Stimulated activated CD4-positive, alpha-beta T cell treated with anti-CD3 and anti-CD28 coated beads, Interleukin-4, amount 100 ng/mL, for 1 hour (primary cell): ENCODE data around the gene TNNT1.
A peak's percentile ranks its signal among the peaks of the same experiment; 100 is the strongest.

ENCODE experiments used
- DNase-seq: peaks from one replicate; pipeline ENCODE4 v3.0.0-alpha.2; 2020

TNNT1 gene

GRCh38 chr19:55106591-55106990 is 42.4 kb downstream of the TNNT1 start:
- no peak for DNase-seq

DNA sequence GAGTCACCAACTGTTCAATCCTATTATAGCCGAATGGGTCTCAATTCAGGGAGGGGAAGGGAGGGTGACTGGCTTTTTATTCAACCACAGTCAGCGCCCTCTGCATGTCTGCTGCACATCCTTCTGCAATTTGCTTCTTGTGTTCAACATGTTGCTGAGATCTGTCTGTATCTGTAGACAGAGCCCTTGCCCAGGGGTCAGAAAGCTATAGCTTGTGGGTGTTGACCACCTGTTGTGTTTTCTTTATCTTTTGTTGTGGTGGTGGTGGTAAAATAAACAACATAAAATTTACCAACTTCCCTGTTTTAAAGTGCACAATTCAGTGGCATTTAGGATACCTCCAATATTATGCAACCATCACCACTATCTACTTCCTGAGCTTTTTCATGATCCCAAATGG is 43.8 kb downstream of the TNNT1 start:
- no peak for DNase-seq

DNA sequence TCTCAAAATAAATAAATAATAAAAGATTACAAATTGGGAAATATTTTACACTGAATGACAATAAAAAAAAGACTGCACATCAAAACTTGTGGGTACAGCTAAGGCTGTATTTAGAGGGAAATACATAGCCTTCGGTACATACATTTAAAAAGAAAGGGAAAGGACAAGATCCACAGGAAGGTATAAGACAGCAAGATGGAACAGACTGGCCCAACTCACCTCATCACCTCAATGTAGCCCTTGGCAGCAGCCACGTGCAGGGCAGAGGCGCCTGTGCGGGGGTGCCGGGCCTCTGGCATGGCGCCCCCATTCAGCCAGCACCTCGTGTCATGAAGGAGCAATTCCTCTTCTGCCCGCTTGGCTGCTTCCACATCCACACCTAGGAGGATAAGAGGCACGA is 45.8 kb downstream of the TNNT1 start:
- DNase-seq: no peak

- no peak for DNase-seq
Observed at GRCh38 chr19:55101261-55101660, 47.7 kb downstream of the TNNT1 start.

DNA sequence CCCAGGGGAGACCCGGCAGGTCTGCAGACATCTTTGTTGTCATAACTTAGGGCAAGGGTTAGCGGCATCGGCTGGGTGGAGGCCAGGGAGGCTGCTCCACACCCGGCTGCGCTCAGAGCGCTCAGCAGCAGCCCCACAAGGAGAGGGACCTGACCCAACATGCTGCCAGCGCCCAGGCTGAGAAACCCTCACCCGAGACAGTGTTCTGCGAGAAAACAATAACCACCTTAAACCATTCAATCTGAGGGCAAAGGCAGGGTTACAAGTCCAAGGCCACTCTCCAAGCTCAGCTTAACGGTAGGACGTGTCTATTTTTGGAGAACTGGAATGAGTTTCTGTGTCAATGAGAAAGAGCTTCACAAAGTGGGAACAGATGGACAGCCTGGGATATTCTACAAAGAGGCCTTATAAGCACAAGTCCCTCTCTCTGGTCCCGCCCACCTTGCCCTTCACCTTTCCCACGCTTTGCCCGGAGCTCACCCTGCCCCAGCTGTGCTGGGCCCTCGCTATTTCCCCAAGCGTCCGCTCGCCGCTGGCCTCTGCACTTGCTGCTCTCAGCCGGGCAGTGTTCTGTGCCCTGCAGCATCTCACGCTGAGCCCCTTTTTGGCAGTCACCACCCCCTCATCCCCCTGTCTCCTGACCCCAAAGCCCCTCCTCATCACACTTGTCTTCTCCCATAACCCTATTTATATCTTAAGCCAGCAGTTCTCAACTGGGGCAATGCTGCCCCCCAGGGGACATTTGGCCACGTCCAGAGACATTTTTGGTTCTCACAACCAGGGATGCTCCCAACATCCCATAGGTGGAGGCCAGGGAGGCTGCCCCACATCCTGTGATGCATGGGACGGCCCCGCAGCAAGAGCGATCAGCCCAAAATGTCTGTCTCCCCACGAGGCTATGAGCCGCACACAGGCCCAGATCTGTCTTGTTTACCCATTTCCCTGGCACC is 49.2 kb downstream of the TNNT1 start:
- no peak for DNase-seq

GRCh38 chr19:55098716-55099556 is 50.1 kb downstream of the TNNT1 start:
- no peak for DNase-seq

GRCh38 chr19:55097864-55098715 is 50.9 kb downstream of the TNNT1 start:
- no peak for DNase-seq

DNA sequence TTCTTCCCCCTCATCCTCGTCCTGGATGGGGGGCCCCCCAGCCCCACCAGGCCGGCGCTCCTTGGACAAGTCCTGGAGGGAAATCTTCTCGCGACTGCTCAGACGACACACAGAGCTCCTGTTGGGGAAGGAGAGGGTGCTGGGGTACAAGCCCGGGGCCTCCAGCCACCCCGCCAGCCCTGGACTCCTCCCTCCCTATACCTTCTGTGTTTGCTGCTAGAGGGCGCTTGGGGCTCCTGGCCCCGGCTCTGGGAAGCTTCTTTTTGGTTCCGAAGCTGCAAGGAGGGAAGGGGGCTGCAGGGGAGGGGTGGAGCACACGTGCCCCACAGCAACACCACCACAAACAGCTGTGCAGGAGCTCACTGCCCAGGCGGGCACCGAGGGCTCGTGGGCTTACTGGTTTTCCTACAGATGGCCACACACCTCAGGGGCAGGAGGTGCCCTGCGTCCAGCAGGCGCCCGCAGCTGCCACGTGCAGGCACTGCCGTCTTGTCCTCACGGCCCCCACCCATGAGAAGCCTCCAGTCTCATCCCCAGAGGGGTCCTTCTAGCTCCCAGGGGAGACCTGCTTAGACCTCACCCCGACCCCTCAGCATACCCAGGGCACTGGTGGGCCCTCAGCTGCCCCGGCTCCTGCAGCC is 52.8 kb downstream of the TNNT1 start:
- no peak for DNase-seq

DNA sequence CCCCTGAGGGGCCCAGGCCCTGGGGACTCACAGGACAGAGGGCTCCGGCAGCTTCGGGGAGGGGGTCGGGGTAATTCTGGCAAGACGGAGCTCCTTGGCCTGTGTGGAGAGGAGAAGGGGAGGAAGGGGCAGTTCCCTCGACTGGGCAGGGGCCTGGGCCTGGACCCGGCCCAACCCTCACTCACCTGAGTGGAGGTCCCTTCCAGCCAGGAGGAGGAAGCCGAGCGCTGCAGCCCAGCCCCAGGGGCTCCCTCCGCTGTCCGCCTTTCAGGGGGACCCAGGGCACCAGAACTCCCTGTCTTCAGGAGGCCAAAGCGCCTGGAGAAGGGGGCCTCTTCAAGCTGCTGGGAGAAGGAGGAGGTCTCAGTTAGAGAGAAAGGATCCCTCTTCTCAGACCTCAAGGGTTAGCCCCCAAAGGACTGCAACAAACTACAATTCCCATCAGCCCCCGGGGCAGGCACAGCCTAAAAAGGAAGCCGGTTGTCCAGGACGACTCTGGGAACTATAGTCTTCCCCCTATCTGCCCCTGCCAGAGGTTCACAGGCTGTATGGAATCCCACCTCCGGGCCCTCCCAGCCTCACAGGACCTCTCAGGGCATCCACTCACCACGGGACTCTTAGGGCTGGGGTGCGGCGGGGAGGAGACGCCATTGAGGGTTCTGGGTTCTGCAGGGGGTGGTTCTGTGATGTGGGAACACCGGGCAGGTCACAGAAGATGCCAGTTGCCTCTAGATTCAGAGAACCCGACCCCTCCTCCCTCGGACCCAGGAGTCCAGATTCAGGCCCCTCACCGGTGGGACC is 53.5 kb downstream of the TNNT1 start:
- DNase-seq: no peak

DNA sequence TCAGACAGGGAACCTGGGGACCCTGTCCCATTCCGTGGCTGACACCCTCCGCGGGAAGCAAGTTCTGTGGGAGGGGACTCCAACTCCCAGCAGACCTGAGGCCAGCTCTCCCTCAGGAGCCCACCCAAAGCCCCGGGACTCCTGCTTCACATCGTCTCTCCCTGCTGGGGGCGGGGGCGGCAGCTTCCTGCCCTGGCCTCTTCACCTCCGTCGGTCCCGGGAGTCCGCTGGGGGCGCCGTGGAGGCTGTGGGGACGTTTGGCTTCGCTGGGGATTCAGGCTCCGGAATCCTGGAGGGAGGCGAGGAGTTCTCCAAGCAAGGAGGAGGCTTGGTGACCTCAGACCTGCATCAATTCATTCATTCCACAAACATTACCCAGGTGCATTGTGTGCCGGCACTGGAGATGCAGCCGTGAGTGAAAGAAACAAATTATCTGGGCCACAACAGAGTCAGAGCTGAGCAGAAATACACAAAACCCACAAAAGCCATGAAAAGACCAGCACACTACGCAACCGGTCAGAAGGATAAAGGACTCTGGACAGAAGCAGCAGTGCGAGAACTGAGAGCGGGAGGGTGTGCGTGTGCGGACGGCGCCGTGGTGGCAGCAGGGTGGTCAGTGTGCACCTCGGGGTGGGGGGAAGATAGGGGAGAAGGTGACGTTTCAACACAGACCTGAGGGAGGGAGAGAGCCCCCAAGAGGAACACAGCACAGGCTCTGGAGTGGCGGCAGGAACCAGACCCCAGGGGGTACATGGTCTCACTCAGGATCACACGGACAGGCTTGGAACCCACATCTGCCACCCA is 54.3 kb downstream of the TNNT1 start:
- no peak for DNase-seq

GRCh38 chr19:55092423-55093318 is 56.3 kb downstream of the TNNT1 start:
- no peak for DNase-seq

DNA sequence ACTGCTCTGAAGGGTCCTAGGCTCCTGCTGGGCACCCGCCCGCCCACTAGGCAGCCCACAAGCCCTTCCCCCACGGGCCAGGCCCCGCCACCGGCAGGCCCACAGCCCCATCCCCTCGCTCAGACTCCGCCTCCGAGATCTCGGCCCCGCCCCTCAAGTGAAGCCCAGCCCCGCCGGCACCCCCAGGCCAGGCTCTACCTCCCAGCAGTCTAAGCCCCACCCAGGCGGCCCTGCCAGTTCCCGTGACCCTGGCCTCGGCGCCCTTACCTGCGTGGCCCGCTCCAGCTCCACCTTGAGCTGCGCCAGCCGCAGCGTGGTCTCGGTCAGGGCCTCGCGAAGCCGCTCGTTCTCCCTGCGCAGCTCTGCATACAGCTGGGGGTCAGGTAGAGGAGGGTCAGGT is 57.1 kb downstream of the TNNT1 start:
- DNase-seq: no peak

- DNase-seq: no peak
Observed at GRCh38 chr19:55091126-55091910, 57.7 kb downstream of the TNNT1 start.

DNA sequence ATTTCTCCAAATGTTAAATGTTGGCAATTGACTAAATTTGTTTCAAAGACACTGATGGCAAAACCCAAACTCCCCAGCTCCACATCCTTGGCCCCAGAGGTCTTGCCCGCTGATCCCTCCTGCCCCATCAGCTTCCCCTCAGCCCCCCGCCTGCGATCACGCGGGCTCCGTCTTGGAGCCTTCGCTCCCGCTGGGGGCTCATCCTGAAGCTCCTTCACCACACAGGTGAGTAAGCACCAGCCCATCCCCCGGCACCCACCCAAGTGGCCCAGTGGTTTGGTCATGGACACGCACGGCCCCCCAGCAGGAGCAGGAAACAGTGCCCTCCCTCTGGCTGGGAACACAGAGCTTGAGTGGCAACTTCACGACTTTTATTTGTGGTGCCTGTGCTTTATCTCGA is 58.4 kb downstream of the TNNT1 start:
- DNase-seq: no peak

DNA sequence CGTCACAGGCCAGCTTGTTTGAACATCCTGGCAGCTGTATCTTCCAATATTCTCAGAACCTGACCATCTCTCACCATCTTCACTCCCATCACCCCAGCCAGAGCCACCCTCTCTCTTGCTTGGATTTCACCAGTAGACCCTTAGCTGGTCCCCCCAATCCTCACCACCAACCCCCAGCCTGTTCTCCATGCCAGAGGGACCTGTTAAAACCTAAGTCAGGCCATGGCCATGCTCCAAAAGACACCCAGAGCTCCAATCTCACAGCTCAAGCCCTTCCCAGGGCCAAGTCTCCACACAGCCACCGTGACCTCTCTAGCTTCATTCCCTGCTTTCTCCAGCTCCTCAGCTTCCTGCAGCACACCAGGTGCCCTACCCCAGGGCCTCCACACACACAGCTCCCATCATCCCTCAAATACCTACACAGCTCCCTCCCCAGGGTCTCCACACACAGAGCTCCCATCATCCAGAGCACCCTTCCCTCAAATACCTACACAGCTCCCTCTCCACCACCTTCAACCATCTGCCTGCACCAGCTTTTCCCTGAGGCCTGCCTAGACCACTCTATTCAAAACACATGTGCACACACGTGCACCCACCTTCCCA is 59.6 kb downstream of the TNNT1 start:
- no peak for DNase-seq

DNA sequence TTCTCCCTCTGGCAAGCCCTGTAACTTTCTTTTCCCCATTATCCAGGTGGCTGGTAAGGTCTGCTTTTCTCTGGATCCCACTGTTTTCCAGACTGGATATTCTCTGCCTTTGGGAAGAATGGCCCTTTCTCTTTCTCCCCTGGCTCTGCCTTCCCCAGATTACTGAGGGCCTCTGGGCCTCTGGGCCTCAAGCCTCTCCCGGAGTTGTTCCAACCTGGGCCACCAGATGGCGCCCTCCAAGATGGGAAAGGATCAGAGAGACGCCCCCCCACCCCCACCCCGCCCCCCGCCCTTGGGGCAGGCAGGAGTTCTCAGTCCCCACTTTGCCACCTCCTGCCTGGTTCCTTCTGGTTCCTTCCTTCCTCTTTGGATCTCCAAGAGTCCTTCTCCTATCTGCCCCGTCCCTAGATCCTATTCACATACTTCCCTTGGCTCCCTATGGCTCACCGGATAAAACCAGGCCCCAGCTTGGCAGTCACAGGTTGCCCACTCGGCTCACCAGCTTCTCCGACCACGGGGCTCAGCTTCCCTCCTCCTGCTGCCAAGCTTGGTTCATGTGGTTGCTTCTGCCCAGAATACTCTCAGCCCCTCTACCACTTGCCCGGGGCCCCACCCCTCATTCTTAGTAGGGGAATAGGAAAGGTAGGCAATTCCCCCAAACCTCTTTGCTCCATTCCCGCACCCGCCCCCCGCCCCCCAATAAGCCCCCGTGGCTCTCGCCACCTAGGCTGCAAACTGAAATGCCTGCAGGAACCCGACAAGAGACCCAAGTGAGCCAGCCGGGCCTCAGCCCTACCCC is 60.3 kb downstream of the TNNT1 start:
- DNase-seq: peak; percentile 84

- no peak for DNase-seq
Observed at GRCh38 chr19:55088021-55088451, 61.0 kb downstream of the TNNT1 start.
